GM13977 (cell line): ENCODE measurements around the gene CHTF8.

Experiments used
- DNase-seq: peaks from one replicate; pipeline ENCODE4 v3.0.0; 2012; ENCODE audit warnings: low spot score
- in situ Hi-C: fragments of 300-500 bp; cut with MboI; formaldehyde crosslinking; loops from one replicate; pipeline ENCODE4 v1.12.0; 2022; ENCODE audit warnings: low sequenced_read_pairs, low pct_unique_long_range_greater_than_20kb, mixed read lengths, inconsistent platforms; ENCODE audit not compliant: unreplicated experiment
- TF ChIP-seq, protein P1 (sequence below): IDR thresholded peaks from 2 replicates; pipeline ENCODE4 v1.5.1; 2012; ENCODE audit warnings: mild to moderate bottlenecking, control low read depth; ENCODE audit not compliant: insufficient read depth; ENCODE audit errors: extremely low read depth, missing control alignments

Gene CHTF8

DNA sequence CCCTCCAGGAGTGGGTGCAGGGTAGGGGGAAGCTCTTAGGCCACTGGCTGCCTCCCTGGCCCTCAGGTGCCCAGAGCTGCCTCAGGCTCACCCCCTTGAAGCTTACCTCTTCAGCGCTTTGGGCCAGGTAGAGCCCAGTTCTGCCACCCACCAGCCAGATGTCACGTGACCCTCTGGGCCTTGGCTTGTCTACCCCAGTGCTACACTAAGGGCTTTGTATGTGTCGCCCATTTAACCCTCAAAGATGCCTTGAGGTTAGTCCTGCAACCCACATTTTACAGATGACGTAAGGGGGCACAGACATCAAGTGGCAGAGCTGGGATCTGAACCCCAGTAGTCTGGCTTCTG lies 23.5 kb downstream of the CHTF8 start:
- TF ChIP-seq, protein P1, sequence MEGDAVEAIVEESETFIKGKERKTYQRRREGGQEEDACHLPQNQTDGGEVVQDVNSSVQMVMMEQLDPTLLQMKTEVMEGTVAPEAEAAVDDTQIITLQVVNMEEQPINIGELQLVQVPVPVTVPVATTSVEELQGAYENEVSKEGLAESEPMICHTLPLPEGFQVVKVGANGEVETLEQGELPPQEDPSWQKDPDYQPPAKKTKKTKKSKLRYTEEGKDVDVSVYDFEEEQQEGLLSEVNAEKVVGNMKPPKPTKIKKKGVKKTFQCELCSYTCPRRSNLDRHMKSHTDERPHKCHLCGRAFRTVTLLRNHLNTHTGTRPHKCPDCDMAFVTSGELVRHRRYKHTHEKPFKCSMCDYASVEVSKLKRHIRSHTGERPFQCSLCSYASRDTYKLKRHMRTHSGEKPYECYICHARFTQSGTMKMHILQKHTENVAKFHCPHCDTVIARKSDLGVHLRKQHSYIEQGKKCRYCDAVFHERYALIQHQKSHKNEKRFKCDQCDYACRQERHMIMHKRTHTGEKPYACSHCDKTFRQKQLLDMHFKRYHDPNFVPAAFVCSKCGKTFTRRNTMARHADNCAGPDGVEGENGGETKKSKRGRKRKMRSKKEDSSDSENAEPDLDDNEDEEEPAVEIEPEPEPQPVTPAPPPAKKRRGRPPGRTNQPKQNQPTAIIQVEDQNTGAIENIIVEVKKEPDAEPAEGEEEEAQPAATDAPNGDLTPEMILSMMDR, result no peak
- in situ Hi-C loops, result loop anchor here (25.0 kb wide), 1 partner anchor 397 kb away; no protein-coding TSS in a partner anchor

GRCh38 chr16:69108064-69108904 lies 24.1 kb downstream of the CHTF8 start:
- TF ChIP-seq, protein P1, result no peak
- in situ Hi-C loops, result loop anchor here (25.0 kb wide), 1 partner anchor 396 kb away; no protein-coding TSS in a partner anchor
- DNase-seq, result no peak

More for the DNA sequence above, 23.5 kb downstream of the CHTF8 start:
- no peak for DNase-seq

- DNase-seq, result peak; percentile 50
- in situ Hi-C loops, result loop anchor here (25.0 kb wide), 1 partner anchor 395 kb away; no protein-coding TSS in a partner anchor
- TF ChIP-seq, protein P1, result no peak
Observed at GRCh38 chr16:69107316-69107962, 24.9 kb downstream of the CHTF8 start.

DNA sequence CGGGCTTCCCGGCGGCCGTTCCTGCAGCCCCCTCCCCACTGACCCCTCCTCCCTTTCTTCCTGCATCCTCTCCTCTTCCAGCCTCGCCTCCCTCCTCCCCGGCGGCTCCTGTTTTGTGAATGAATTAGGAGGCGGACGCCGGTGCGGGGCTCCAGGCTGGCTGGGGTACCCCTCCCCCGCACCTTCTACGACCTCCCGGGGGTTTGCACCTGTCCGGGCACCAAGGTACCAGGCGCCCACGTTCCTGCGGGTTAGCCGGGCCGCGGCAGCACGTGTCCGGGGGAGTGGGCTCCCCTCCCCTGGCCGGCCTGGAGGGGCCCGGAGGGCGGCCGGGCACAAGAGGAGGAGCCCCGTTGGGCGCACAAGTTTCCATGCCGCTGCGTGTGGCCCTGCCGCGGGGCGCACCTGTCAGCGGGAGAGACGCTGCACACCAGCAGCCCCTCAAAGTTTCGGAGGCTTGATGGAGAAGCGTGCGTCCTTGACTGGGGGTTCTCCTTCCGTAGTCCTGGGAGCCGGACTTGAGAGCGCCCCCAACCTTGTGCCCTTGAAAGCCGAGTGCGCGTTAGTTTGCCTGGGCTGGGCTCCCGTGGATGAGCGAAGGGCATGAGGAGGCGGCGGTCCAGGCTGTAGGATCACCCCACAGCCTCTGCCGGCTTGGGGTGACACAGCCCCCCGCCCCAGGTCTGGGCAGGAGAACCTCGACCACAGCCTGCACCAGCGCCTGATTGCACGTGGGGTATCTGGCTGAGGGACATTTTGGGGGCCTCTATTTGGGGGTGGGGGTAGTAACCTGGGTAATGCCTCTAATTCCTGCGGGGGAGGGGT lies 25.7 kb downstream of the CHTF8 start:
- TF ChIP-seq, protein P1, result no peak
- in situ Hi-C loops, result loop anchor here (25.0 kb wide), 1 partner anchor 394 kb away; no protein-coding TSS in a partner anchor
- DNase-seq, result peak; percentile 68

GRCh38 chr16:69105501-69106361 lies 26.7 kb downstream of the CHTF8 start, which contains the start of gene HAS3:
Gene HAS3, plus strand, starts transcription at chr16:69105653. Its CDS starts 3,743 bp downstream, at chr16:69109396.
- DNase-seq, result peak; percentile 82
- in situ Hi-C loops, result loop anchor here (25.0 kb wide), 1 partner anchor 393 kb away; no protein-coding TSS in a partner anchor
- TF ChIP-seq, protein P1, result peak; percentile 45
